H9 (cell line): ENCODE results near the gene C19orf33. TPM values are rescaled to one million over a fixed set of nuclear protein-coding genes. Genes with fewer than 3 reads are reported as not detected.

Experiments used
- DNase-seq: peaks from one replicate; pipeline ENCODE4 v3.0.0-alpha.2; 2017
- H2AFZ ChIP-seq: one replicate; pipeline ENCODE4 v1.6.1; 2013; ENCODE audit warnings: mild to moderate bottlenecking, low read length, control low read depth, moderate library complexity
- H2AK5ac ChIP-seq: 2 replicates; pipeline ENCODE4 v1.6.1; 2013; ENCODE audit warnings: low read length, control low read depth, mixed read lengths; ENCODE audit not compliant: insufficient read length
- H2BK120ac ChIP-seq: one replicate; pipeline ENCODE4 v1.6.1; 2013; ENCODE audit warnings: low read depth, mild to moderate bottlenecking, low read length, control low read depth, inconsistent platforms; ENCODE audit not compliant: poor library complexity, severe bottlenecking
- H2BK12ac ChIP-seq: 2 replicates; pipeline ENCODE4 v1.6.1; 2013; ENCODE audit warnings: low read length, control low read depth, mixed read lengths, low read depth; ENCODE audit not compliant: insufficient read length
- H2BK15ac ChIP-seq: 2 replicates; pipeline ENCODE4 v1.6.1; 2013; ENCODE audit warnings: low read depth, low read length, control low read depth
- H2BK20ac ChIP-seq: one replicate; pipeline ENCODE4 v1.6.1; 2013; ENCODE audit warnings: low read depth, mild to moderate bottlenecking, low read length, control low read depth, inconsistent platforms; ENCODE audit not compliant: poor library complexity, severe bottlenecking
- H2BK5ac ChIP-seq: 2 replicates; pipeline ENCODE4 v1.6.1; 2013; ENCODE audit warnings: low read length, control low read depth, mixed read lengths; ENCODE audit not compliant: insufficient read length
- H3K14ac ChIP-seq: 2 replicates; pipeline ENCODE4 v1.6.1; 2013; ENCODE audit warnings: low read length, control low read depth; ENCODE audit not compliant: insufficient read depth
- H3K18ac ChIP-seq: 2 replicates; pipeline ENCODE4 v1.6.1; 2013; ENCODE audit warnings: low read depth, mild to moderate bottlenecking, mixed read lengths, low read length, control low read depth; ENCODE audit not compliant: insufficient read length
- H3K23ac ChIP-seq: 2 replicates; pipeline ENCODE4 v1.6.1; 2013; ENCODE audit warnings: low read length, control low read depth, mixed read lengths, low read depth; ENCODE audit not compliant: insufficient read length
- H3K23me2 ChIP-seq: 2 replicates; pipeline ENCODE4 v1.6.1; 2013; ENCODE audit warnings: low read depth, mild to moderate bottlenecking, mixed read lengths, low read length, control low read depth; ENCODE audit not compliant: insufficient read length, poor library complexity, severe bottlenecking
- H3K27ac ChIP-seq: 2 replicates; pipeline ENCODE4 v1.5.1; 2013; ENCODE audit warnings: low read length, control low read depth, mixed read lengths, low read depth; ENCODE audit not compliant: insufficient read length
- H3K27me3 ChIP-seq: 2 replicates; pipeline ENCODE4 v1.6.1; 2013; ENCODE audit warnings: low read length, control low read depth, inconsistent platforms; ENCODE audit not compliant: insufficient read depth
- H3K4ac ChIP-seq: 2 replicates; pipeline ENCODE4 v1.6.1; 2013; ENCODE audit warnings: low read depth, mild to moderate bottlenecking, control low read depth, inconsistent platforms, low read length, moderate library complexity
- H3K4me1 ChIP-seq: 2 replicates; pipeline ENCODE4 v1.6.1; 2013; ENCODE audit warnings: low read length, control low read depth, inconsistent platforms; ENCODE audit not compliant: insufficient read depth
- H3K4me2 ChIP-seq: 2 replicates; pipeline ENCODE4 v1.6.1; 2013; ENCODE audit warnings: low read length, control low read depth, mixed read lengths; ENCODE audit not compliant: insufficient read length, insufficient read depth
- H3K56ac ChIP-seq: 2 replicates; pipeline ENCODE4 v1.6.1; 2013; ENCODE audit warnings: low read depth, mild to moderate bottlenecking, mixed read lengths, low read length, control low read depth; ENCODE audit not compliant: insufficient read length
- H3K79me1 ChIP-seq: 2 replicates; pipeline ENCODE4 v1.6.1; 2013; ENCODE audit warnings: low read depth, mild to moderate bottlenecking, moderate library complexity, low read length, control low read depth, inconsistent platforms; ENCODE audit not compliant: insufficient read depth, poor library complexity, severe bottlenecking
- H3K79me2 ChIP-seq: 2 replicates; pipeline ENCODE4 v1.6.1; 2013; ENCODE audit warnings: low read length, control low read depth, inconsistent platforms; ENCODE audit not compliant: insufficient read depth
- H3K9ac ChIP-seq: 2 replicates; pipeline ENCODE4 v1.6.1; 2013; ENCODE audit warnings: low read length, control low read depth, mixed read lengths; ENCODE audit not compliant: insufficient read length; ENCODE audit errors: extremely low read depth
- H3K9me3 ChIP-seq: one replicate; pipeline ENCODE4 v1.6.1; 2013; ENCODE audit warnings: low read depth, low read length, inconsistent platforms; ENCODE audit not compliant: control insufficient read depth
- H3T11ph ChIP-seq: one replicate; pipeline ENCODE4 v1.6.1; 2013; ENCODE audit warnings: mild to moderate bottlenecking, low read length, control low read depth, inconsistent platforms
- H4K20me1 ChIP-seq: one replicate; pipeline ENCODE4 v1.6.1; 2013; ENCODE audit not compliant: control insufficient read depth, insufficient read length, insufficient read depth
- H4K5ac ChIP-seq: 2 replicates; pipeline ENCODE4 v1.6.1; 2013; ENCODE audit warnings: low read depth, mild to moderate bottlenecking, mixed read lengths, low read length, control low read depth; ENCODE audit not compliant: insufficient read length
- H4K8ac ChIP-seq: replicated peaks from 2 replicates; pipeline ENCODE4 v1.6.1; 2013; ENCODE audit warnings: low read length, control low read depth, mixed read lengths, low read depth; ENCODE audit not compliant: insufficient read length
- H4K91ac ChIP-seq: 2 replicates; pipeline ENCODE4 v1.6.1; 2013; ENCODE audit warnings: low read depth, mild to moderate bottlenecking, moderate library complexity, mixed read lengths, low read length, control low read depth; ENCODE audit not compliant: insufficient read length
- H3K27ac Mint-ChIP-seq, 3 experiments: 2 replicates in 2 of 3; 3 replicates in 1 of 3; pipeline ENCODE4 v1.8.0; 2020 to 2021; ENCODE audit warnings: mixed read lengths in 3 of 3, mild to moderate bottlenecking in 1 of 3, moderate library complexity in 1 of 3
- H3K27me3 Mint-ChIP-seq: 2 replicates; pipeline ENCODE4 v1.8.0; 2021; ENCODE audit warnings: low read depth, mild to moderate bottlenecking, moderate library complexity, mixed read lengths
- H3K36me3 Mint-ChIP-seq, 3 experiments: 2 replicates in 2 of 3; 3 replicates in 1 of 3; pipeline ENCODE4 v1.8.0; 2020 to 2021; ENCODE audit warnings: low read depth in 3 of 3, mixed read lengths in 3 of 3; ENCODE audit not compliant: insufficient read depth in 1 of 3
- H3K4me1 Mint-ChIP-seq, 2 experiments: 2 replicates each; pipeline ENCODE4 v1.8.0; 2020; ENCODE audit warnings: mixed read lengths in 2 of 2
- H3K4me3 Mint-ChIP-seq, 2 experiments: 2 replicates in 1 of 2; 3 replicates in 1 of 2; pipeline ENCODE4 v1.8.0; 2020 to 2021; ENCODE audit warnings: mild to moderate bottlenecking in 2 of 2, mixed read lengths in 2 of 2, moderate library complexity in 1 of 2
- H3K9me3 Mint-ChIP-seq, 2 experiments: 2 replicates in 1 of 2; 3 replicates in 1 of 2; pipeline ENCODE4 v1.8.0; 2020; ENCODE audit warnings: mild to moderate bottlenecking in 2 of 2, mixed read lengths in 2 of 2, moderate library complexity in 1 of 2
- WGBS: extraction: QIAGEN DNeasy Blood & Tissue Kit; methylation state at CpG from one replicate; pipeline ENCODE4 v1.1.7; 2013; ENCODE audit warnings: missing lambda C conversion rate, low lambda C conversion rate, mixed read lengths; ENCODE audit not compliant: insufficient read length; ENCODE audit errors: extremely low coverage; 5-methylcytosine and 5-hydroxymethylcytosine counted together
- total RNA-seq: library from RNA; stranded (reverse); gene quantifications from 2 replicates; pipeline ENCODE4 v1.2.1, GENCODE V29; 2021
- TF ChIP-seq, protein P1 (sequence below): fragments of 200-600 bp; sonication (generic); conservative IDR thresholded peaks from 3 replicates; pipeline ENCODE4 v1.8.0; 2021; ENCODE audit warnings: antibody characterized with exemption, mild to moderate bottlenecking

The C19orf33 gene
- total RNA-seq, 1 experiment from 2014 or later: not detected

- no peak overlapping the region for H2BK15ac ChIP-seq
- H3K9me3 ChIP-seq: no peaks in the 10 kb centered on the region
- H3K4me1 ChIP-seq: no peaks in the 10 kb centered on the region
- Mint-ChIP-seq H3K4me3 (no peak overlapping the region), H3K36me3 (no peaks in the 10 kb centered on the region; a peak in 2 of 7 replicates), H3K27me3 (peaks cover 3% of the 10 kb centered on the region), H3K27ac (peak overlapping the region in 1 of 3 experiments; percentile 27; a peak in 1 of 7 replicates), H3K9me3 (peaks cover 0 to 5% of the 10 kb centered on the region in 2 experiments; a peak in 1 of 5 replicates), H3K4me1 (peaks cover 8 to 14% of the 10 kb centered on the region in 2 experiments)
- H3K14ac ChIP-seq: no peak overlapping the region
- H3K4me2 ChIP-seq: no peak overlapping the region
- no peak overlapping the region for H4K91ac ChIP-seq
- H2BK120ac ChIP-seq: no peak overlapping the region
- no peaks in the 10 kb centered on the region for H4K20me1 ChIP-seq
- no peak overlapping the region for H3T11ph ChIP-seq
- H2AK5ac ChIP-seq: no peak overlapping the region
- H3K27ac ChIP-seq: no peak overlapping the region
- no peak for DNase-seq
- no peak overlapping the region for H2AFZ ChIP-seq
- H2BK20ac ChIP-seq: no peak overlapping the region
- H3K79me2 ChIP-seq: no peaks in the 10 kb centered on the region
- H3K27me3 ChIP-seq: no peaks in the 10 kb centered on the region
- H4K8ac ChIP-seq: no peak overlapping the region
- TF ChIP-seq, protein P1, sequence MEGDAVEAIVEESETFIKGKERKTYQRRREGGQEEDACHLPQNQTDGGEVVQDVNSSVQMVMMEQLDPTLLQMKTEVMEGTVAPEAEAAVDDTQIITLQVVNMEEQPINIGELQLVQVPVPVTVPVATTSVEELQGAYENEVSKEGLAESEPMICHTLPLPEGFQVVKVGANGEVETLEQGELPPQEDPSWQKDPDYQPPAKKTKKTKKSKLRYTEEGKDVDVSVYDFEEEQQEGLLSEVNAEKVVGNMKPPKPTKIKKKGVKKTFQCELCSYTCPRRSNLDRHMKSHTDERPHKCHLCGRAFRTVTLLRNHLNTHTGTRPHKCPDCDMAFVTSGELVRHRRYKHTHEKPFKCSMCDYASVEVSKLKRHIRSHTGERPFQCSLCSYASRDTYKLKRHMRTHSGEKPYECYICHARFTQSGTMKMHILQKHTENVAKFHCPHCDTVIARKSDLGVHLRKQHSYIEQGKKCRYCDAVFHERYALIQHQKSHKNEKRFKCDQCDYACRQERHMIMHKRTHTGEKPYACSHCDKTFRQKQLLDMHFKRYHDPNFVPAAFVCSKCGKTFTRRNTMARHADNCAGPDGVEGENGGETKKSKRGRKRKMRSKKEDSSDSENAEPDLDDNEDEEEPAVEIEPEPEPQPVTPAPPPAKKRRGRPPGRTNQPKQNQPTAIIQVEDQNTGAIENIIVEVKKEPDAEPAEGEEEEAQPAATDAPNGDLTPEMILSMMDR: no peak
- WGBS: no CpG with 5 or more reads among the region's 11 CpGs
- no peak overlapping the region for H3K18ac ChIP-seq
- no peak overlapping the region for H3K56ac ChIP-seq
- H2BK5ac ChIP-seq: no peak overlapping the region
- H3K9ac ChIP-seq: no peak overlapping the region
- no peak overlapping the region for H3K23ac ChIP-seq
- H3K23me2 ChIP-seq: no peaks in the 10 kb centered on the region
- H2BK12ac ChIP-seq: no peak overlapping the region
- no peak overlapping the region for H4K5ac ChIP-seq
- H3K4ac ChIP-seq: no peak overlapping the region
- no peaks in the 10 kb centered on the region for H3K79me1 ChIP-seq
These were observed 5.0 kb upstream of the C19orf33 start for GRCh38 chr19:38298821-38299680.
